ENCODE measurements around the gene TNP1. TPM values are rescaled to one million over a fixed set of nuclear protein-coding genes. Genes with fewer than 3 reads are reported as not detected.

Gene TNP1
- polyA plus RNA-seq, 3 donors, result not detected

GRCh38 chr2:216858312-216858711, 1.6 kb downstream of the TNP1 start:
- Mint-ChIP-seq H3K27ac (no peak overlapping the region), H3K4me3 (no peak overlapping the region), H3K4me1 (no peaks in the 10 kb centered on the region), H3K9me3 (peaks cover 0 to 2% (median 0%) of the 10 kb centered on the region in 7 donors), H3K36me3 (no peaks in the 10 kb centered on the region), H3K27me3 (ENCODE audit: low read depth in 3 of 3) (peaks cover 1 to 12% (median 11%) of the 10 kb centered on the region in 3 donors)
- Histone ChIP-seq H3K9ac (ENCODE audit: insufficient read depth, low read length, poor library complexity, severe bottlenecking) (no peak overlapping the region), H3K79me2 (ENCODE audit: insufficient read depth, low read length) (no peaks in the 10 kb centered on the region), H4K20me1 (ENCODE audit: insufficient read depth, low read length) (no peaks in the 10 kb centered on the region), H3K36me3 (replicated peaks in 1 of 2; ENCODE audit: control insufficient read depth in 1 of 2, insufficient read depth in 2 of 2, low read length in 2 of 2) (no peaks in the 10 kb centered on the region), H3K4me3 (replicated peaks in 1 of 3; ENCODE audit: low read depth in 2 of 3, low read length in 3 of 3) (no peak overlapping the region), H3K27me3 (ENCODE audit: control insufficient read depth in 2 of 2, insufficient read depth in 2 of 2, low read length in 2 of 2) (no peaks in the 10 kb centered on the region), H2AFZ (ENCODE audit: insufficient read depth, low read depth, low read length, poor library complexity, severe bottlenecking) (no peak overlapping the region), H3K4me2 (replicated peaks; ENCODE audit: extremely low read depth, low read length, poor library complexity, severe bottlenecking) (no peak overlapping the region), H3K27ac (ENCODE audit: low read depth in 1 of 2, low read length in 2 of 2) (no peak overlapping the region), H3K9me3 (replicated peaks in 1 of 2; ENCODE audit: control insufficient read depth in 1 of 2, insufficient read depth in 1 of 2, low read length in 2 of 2) (no peaks in the 10 kb centered on the region), H3K4me1 (ENCODE audit: control insufficient read depth in 1 of 2, insufficient read depth in 2 of 2, low read length in 2 of 2) (no peaks in the 10 kb centered on the region)
- intact Hi-C loops (cut with micrococcal nuclease), result no loop called here
- no CpG with 5 or more reads among the region's 3 CpGs for WGBS (ENCODE audit: insufficient coverage)
- TF ChIP-seq, protein P1, sequence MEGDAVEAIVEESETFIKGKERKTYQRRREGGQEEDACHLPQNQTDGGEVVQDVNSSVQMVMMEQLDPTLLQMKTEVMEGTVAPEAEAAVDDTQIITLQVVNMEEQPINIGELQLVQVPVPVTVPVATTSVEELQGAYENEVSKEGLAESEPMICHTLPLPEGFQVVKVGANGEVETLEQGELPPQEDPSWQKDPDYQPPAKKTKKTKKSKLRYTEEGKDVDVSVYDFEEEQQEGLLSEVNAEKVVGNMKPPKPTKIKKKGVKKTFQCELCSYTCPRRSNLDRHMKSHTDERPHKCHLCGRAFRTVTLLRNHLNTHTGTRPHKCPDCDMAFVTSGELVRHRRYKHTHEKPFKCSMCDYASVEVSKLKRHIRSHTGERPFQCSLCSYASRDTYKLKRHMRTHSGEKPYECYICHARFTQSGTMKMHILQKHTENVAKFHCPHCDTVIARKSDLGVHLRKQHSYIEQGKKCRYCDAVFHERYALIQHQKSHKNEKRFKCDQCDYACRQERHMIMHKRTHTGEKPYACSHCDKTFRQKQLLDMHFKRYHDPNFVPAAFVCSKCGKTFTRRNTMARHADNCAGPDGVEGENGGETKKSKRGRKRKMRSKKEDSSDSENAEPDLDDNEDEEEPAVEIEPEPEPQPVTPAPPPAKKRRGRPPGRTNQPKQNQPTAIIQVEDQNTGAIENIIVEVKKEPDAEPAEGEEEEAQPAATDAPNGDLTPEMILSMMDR (IDR thresholded peaks at IDR 0.05), result no peak
- DNase-seq, result no peak

- H4K20me1 ChIP-seq (ENCODE audit: insufficient read depth, low read length), result no peaks in the 10 kb centered on the region
- TF ChIP-seq, protein P1 (IDR thresholded peaks at IDR 0.05), result no peak
- H3K36me3 Mint-ChIP-seq, result no peaks in the 10 kb centered on the region
Measured at GRCh38 chr2:216857131-216857550, 2.7 kb downstream of the TNP1 start.

More at GRCh38 chr2:216857131-216857550, 2.7 kb downstream of the TNP1 start:
- H3K27me3 Mint-ChIP-seq (ENCODE audit: low read depth in 3 of 3), result peaks cover 1 to 12% (median 4%) of the 10 kb centered on the region in 3 donors
- H3K9me3 Mint-ChIP-seq, result peaks cover 0 to 2% (median 0%) of the 10 kb centered on the region in 7 donors
- H3K4me3 Mint-ChIP-seq, result no peak overlapping the region
- no peaks in the 10 kb centered on the region for H3K79me2 ChIP-seq (ENCODE audit: insufficient read depth, low read length)
- 73% methylated on average over 2 of the region's 3 CpGs for WGBS (ENCODE audit: insufficient coverage)
- no peaks in the 10 kb centered on the region for H3K4me1 ChIP-seq (ENCODE audit: control insufficient read depth in 1 of 2, insufficient read depth in 2 of 2, low read length in 2 of 2)
- no peaks in the 10 kb centered on the region for H3K36me3 ChIP-seq (replicated peaks in 1 of 2; ENCODE audit: control insufficient read depth in 1 of 2, insufficient read depth in 2 of 2, low read length in 2 of 2)
- no peak overlapping the region for H3K4me3 ChIP-seq (replicated peaks in 1 of 3; ENCODE audit: low read depth in 2 of 3, low read length in 3 of 3)
- no peak for DNase-seq
- no peaks in the 10 kb centered on the region for H3K27me3 ChIP-seq (ENCODE audit: control insufficient read depth in 2 of 2, insufficient read depth in 2 of 2, low read length in 2 of 2)
- no peak overlapping the region for H3K27ac ChIP-seq (ENCODE audit: low read depth in 1 of 2, low read length in 2 of 2)
- no peak overlapping the region for H3K9ac ChIP-seq (ENCODE audit: insufficient read depth, low read length, poor library complexity, severe bottlenecking)
- intact Hi-C loops (cut with micrococcal nuclease), result no loop called here
- no peaks in the 10 kb centered on the region for H3K4me1 Mint-ChIP-seq
- H3K27ac Mint-ChIP-seq, result no peak overlapping the region
- H3K4me2 ChIP-seq (replicated peaks; ENCODE audit: extremely low read depth, low read length, poor library complexity, severe bottlenecking), result no peak overlapping the region
- no peaks in the 10 kb centered on the region for H3K9me3 ChIP-seq (replicated peaks in 1 of 2; ENCODE audit: control insufficient read depth in 1 of 2, insufficient read depth in 1 of 2, low read length in 2 of 2)
- H2AFZ ChIP-seq (ENCODE audit: insufficient read depth, low read depth, low read length, poor library complexity, severe bottlenecking), result no peak overlapping the region

All from CD14-positive monocyte (primary cell).